K562 (cell line): Measurements from ENCODE around the gene TMCO4.

Experiments used
- HNRNPLL ChIP-seq: fragments of 200-400 bp; formaldehyde crosslinking; IDR thresholded peaks from 2 replicates; pipeline ENCODE4 v1.6.1; 2017; ENCODE audit warnings: low read length, low read depth, mild to moderate bottlenecking; ENCODE audit not compliant: poor library complexity, severe bottlenecking
- NFYB ChIP-seq: IDR thresholded peaks from 2 replicates; pipeline ENCODE4 v1.6.1; 2011; ENCODE audit warnings: mild to moderate bottlenecking, moderate library complexity; ENCODE audit not compliant: insufficient read length; ENCODE audit errors: extremely low read depth
- RB1 ChIP-seq: fragments of 450-650 bp; IDR thresholded peaks from 2 replicates; pipeline ENCODE4 v1.6.1; 2017; ENCODE audit warnings: low read depth, mild to moderate bottlenecking
- RBM25 ChIP-seq: fragments of 200-400 bp; formaldehyde crosslinking; IDR thresholded peaks from 2 replicates; pipeline ENCODE4 v1.6.1; 2018; ENCODE audit warnings: low read length, low read depth, moderate library complexity; ENCODE audit not compliant: severe bottlenecking
- ZFP36 ChIP-seq: fragments of 150-350 bp; IDR thresholded peaks from 2 replicates; pipeline ENCODE4 v1.6.1; 2018; ENCODE audit warnings: low read length, low read depth; ENCODE audit not compliant: partially characterized antibody

DNA sequence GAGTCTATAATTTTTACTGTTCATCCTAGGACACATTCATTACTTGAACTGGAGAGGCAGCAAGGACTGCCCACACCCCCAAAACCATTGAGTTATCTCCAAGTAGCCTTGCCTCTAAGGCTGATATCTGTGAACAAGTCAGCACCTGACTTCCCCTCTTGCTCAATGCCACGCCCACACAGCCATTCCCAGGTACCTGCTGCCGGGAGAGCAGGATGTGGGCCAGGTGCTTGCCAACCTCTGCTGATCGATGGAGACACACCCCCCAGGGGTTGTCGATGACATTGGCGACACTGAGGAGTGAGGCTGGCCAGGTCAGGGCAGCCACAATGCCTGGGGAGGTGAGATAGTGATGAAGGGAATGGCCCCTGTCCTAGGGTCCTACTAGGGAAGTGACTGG is 60.1 kb downstream of the TMCO4 start:
- no peak for TF ChIP-seq RBM25
- no peak for TF ChIP-seq NFYB
- TF ChIP-seq RB1, result no peak
- TF ChIP-seq ZFP36, result no peak
- no peak for TF ChIP-seq HNRNPLL
